NB4 (cell line): ENCODE data around the gene TMEM229B.

Experiments used
- CTCF ChIP-seq: IDR thresholded peaks from one replicate; pipeline ENCODE4 v1.5.1; 2012; ENCODE audit warnings: low read depth, low read length
- MAX ChIP-seq: IDR thresholded peaks from 2 replicates; pipeline ENCODE4 v1.6.1; 2011; ENCODE audit warnings: low read depth, low read length
- POLR2A ChIP-seq: IDR thresholded peaks from 2 replicates; pipeline ENCODE4 v1.6.1; 2011; ENCODE audit warnings: mild to moderate bottlenecking; ENCODE audit not compliant: insufficient read length; ENCODE audit errors: extremely low read depth

GRCh38 chr14:67456732-67457131 is 31.8 kb downstream of the TMEM229B start:
- no peak for TF ChIP-seq CTCF
- no peak for TF ChIP-seq MAX
- TF ChIP-seq POLR2A: no peak
